TTC549 (cell line): ENCODE data around the gene SNX15.
"Not testable (repeated sequence)": the region's sequence is repeated elsewhere in the genome, so short reads cannot be mapped to it uniquely, and the experiment has no call there.

Experiments
- FAIRE-seq: peaks from 2 replicates; lab custom pipeline; 2012; peaks lifted over from hg19 to GRCh38; lab: Jason Lieb, UNC

SNX15 gene

GRCh38 chr11:65014726-65015227 is 12.5 kb upstream of the SNX15 start:
- FAIRE-seq = no peak

GRCh38 chr11:65016705-65017104 is 10.5 kb upstream of the SNX15 start:
- FAIRE-seq = no peak

- no peak for FAIRE-seq
Observed at GRCh38 chr11:65017937-65018336, 9.3 kb upstream of the SNX15 start.

- FAIRE-seq = no peak
Observed at GRCh38 chr11:65019824-65020223, 7.4 kb upstream of the SNX15 start.

GRCh38 chr11:65021003-65021402 is 6.2 kb upstream of the SNX15 start:
- FAIRE-seq = no peak

GRCh38 chr11:65021509-65021908 is 5.7 kb upstream of the SNX15 start:
- FAIRE-seq = no peak

GRCh38 chr11:65023502-65023901 is 3.7 kb upstream of the SNX15 start:
- FAIRE-seq = not testable (repeated sequence)

GRCh38 chr11:65026810-65027209 is 429 bp upstream of the SNX15 start:
- FAIRE-seq = no peak

GRCh38 chr11:65032216-65032615 is 5.0 kb downstream of the SNX15 start:
- FAIRE-seq = no peak

- FAIRE-seq = no peak
Observed at GRCh38 chr11:65034423-65034822, 7.2 kb downstream of the SNX15 start.

- no peak for FAIRE-seq
Observed at GRCh38 chr11:65035579-65035978, 8.3 kb downstream of the SNX15 start.

GRCh38 chr11:65036931-65037330 is 9.7 kb downstream of the SNX15 start:
- no peak for FAIRE-seq

- FAIRE-seq = no peak
Observed at GRCh38 chr11:65040520-65040846, 13.2 kb downstream of the SNX15 start.

- peak; percentile 94 for FAIRE-seq
Observed at GRCh38 chr11:65040847-65041622, 13.8 kb downstream of the SNX15 start, which contains the start of gene SAC3D1. SAC3D1 (plus strand) TSS chr11:65041210; CDS start chr11:65041293, 83 bp downstream.

GRCh38 chr11:65042891-65043290 is 15.7 kb downstream of the SNX15 start:
- no peak for FAIRE-seq

GRCh38 chr11:65043881-65044501 is 16.8 kb downstream of the SNX15 start:
- FAIRE-seq = no peak

- FAIRE-seq = no peak
Observed at GRCh38 chr11:65045061-65045460, 17.8 kb downstream of the SNX15 start.

GRCh38 chr11:65045728-65046127 is 18.5 kb downstream of the SNX15 start:
- FAIRE-seq = no peak

GRCh38 chr11:65047581-65048422 is 20.6 kb downstream of the SNX15 start:
- FAIRE-seq = no peak

- FAIRE-seq = no peak
Observed at GRCh38 chr11:65051398-65051858, 24.2 kb downstream of the SNX15 start.

GRCh38 chr11:65053827-65054508 is 26.7 kb downstream of the SNX15 start:
- FAIRE-seq = no peak

GRCh38 chr11:65055538-65055937 is 28.3 kb downstream of the SNX15 start:
- no peak for FAIRE-seq
